GM18858 (cell line): ENCODE measurements around the gene MMP23B.

Experiments used
- ATAC-seq: cut with Tn5 transposase; IDR thresholded peaks from one replicate; pipeline ENCODE4 v1.9.1; 2021; ENCODE audit not compliant: unreplicated experiment

The MMP23B gene

GRCh38 chr1:1602304-1602967, 29.5 kb upstream of the MMP23B start:
- no peak for ATAC-seq

- ATAC-seq: no peak
These were observed 28.9 kb upstream of the MMP23B start for GRCh38 chr1:1602968-1603506.

- no peak for ATAC-seq
These were observed 28.2 kb upstream of the MMP23B start for GRCh38 chr1:1603671-1604373.

- no peak for ATAC-seq
These were observed 27.5 kb upstream of the MMP23B start for GRCh38 chr1:1604374-1605033.

- no peak for ATAC-seq
These were observed 26.9 kb upstream of the MMP23B start for GRCh38 chr1:1605034-1605591.

- no peak for ATAC-seq
These were observed 26.2 kb upstream of the MMP23B start for GRCh38 chr1:1605724-1606123.

- ATAC-seq: no peak
These were observed 25.7 kb upstream of the MMP23B start for GRCh38 chr1:1606232-1606631.

- no peak for ATAC-seq
These were observed 22.0 kb upstream of the MMP23B start for GRCh38 chr1:1609822-1610485.

GRCh38 chr1:1610796-1611195, 21.2 kb upstream of the MMP23B start:
- no peak for ATAC-seq

- ATAC-seq: no peak
These were observed 19.9 kb upstream of the MMP23B start for GRCh38 chr1:1612104-1612400.

GRCh38 chr1:1613509-1614082, 18.4 kb upstream of the MMP23B start:
- ATAC-seq: no peak

- ATAC-seq: no peak
These were observed 17.6 kb upstream of the MMP23B start for GRCh38 chr1:1614204-1614953.

GRCh38 chr1:1614954-1615255, 17.1 kb upstream of the MMP23B start:
- ATAC-seq: no peak

- ATAC-seq: peak; percentile 71
These were observed 16.5 kb upstream of the MMP23B start, which contains the start of gene MIB2 for GRCh38 chr1:1615256-1616044. Gene MIB2, plus strand, starts transcription at chr1:1615500. Its CDS starts 7,953 bp downstream, at chr1:1623453.

GRCh38 chr1:1616045-1616790, 15.8 kb upstream of the MMP23B start:
- ATAC-seq: peak; percentile 12

- no peak for ATAC-seq
These were observed 15.1 kb upstream of the MMP23B start for GRCh38 chr1:1616838-1617237.

GRCh38 chr1:1617516-1617915, 14.5 kb upstream of the MMP23B start:
- no peak for ATAC-seq

- ATAC-seq: no peak
These were observed 14.0 kb upstream of the MMP23B start for GRCh38 chr1:1617925-1618324.
